HEK293 (cell line): Measurements from ENCODE around the gene CSPG4.

Source experiments
- GLIS1 ChIP-seq: fragments of 450-650 bp; formaldehyde crosslinking; IDR thresholded peaks from 2 replicates; pipeline ENCODE4 v1.5.1; 2016; ENCODE audit warnings: missing biosample characterization, missing genetic modification characterization
- GLIS2 ChIP-seq: fragments of 450-650 bp; formaldehyde crosslinking; IDR thresholded peaks from 2 replicates; pipeline ENCODE4 v1.5.1; 2016; ENCODE audit warnings: missing biosample characterization, missing genetic modification characterization
- HIC1 ChIP-seq: fragments of 450-650 bp; formaldehyde crosslinking; IDR thresholded peaks from 2 replicates; pipeline ENCODE4 v1.5.1; 2016; ENCODE audit warnings: missing biosample characterization, missing genetic modification characterization
- IKZF3 ChIP-seq: fragments of 450-650 bp; IDR thresholded peaks from 2 replicates; pipeline ENCODE4 v1.5.0; 2018; ENCODE audit warnings: missing biosample characterization, mild to moderate bottlenecking, missing genetic modification characterization, moderate library complexity
- KLF1 ChIP-seq: fragments of 450-650 bp; formaldehyde crosslinking; IDR thresholded peaks from 2 replicates; pipeline ENCODE4 v1.5.1; 2016; ENCODE audit warnings: missing biosample characterization, missing genetic modification characterization
- KLF16 ChIP-seq: fragments of 450-650 bp; formaldehyde crosslinking; IDR thresholded peaks from 2 replicates; pipeline ENCODE4 v1.5.1; 2017; ENCODE audit warnings: missing biosample characterization, missing genetic modification characterization
- MEIS1 ChIP-seq: sonication (generic); formaldehyde crosslinking; IDR thresholded peaks from 2 replicates; pipeline ENCODE4 v1.8.1; 2022; ENCODE audit warnings: missing genetic modification reagents, mild to moderate bottlenecking, borderline replicate concordance
- PRDM1 ChIP-seq: fragments of 450-650 bp; formaldehyde crosslinking; IDR thresholded peaks from 2 replicates; pipeline ENCODE4; 2016; ENCODE audit warnings: missing biosample characterization, missing genetic modification characterization
- SCRT2 ChIP-seq: fragments of 450-650 bp; formaldehyde crosslinking; IDR thresholded peaks from 2 replicates; pipeline ENCODE4 v1.5.1; 2016; ENCODE audit warnings: missing biosample characterization, missing genetic modification characterization
- SETDB1 ChIP-seq: IDR thresholded peaks from one replicate; pipeline ENCODE4 v1.6.1; 2017; ENCODE audit warnings: mild to moderate bottlenecking, low read length, moderate library complexity, mixed read lengths; ENCODE audit not compliant: insufficient read length
- SP2 ChIP-seq: fragments of 450-650 bp; formaldehyde crosslinking; IDR thresholded peaks from 2 replicates; pipeline ENCODE4 v1.5.1; 2016; ENCODE audit warnings: missing biosample characterization, missing genetic modification characterization
- ZBTB21 ChIP-seq: fragments of 450-650 bp; formaldehyde crosslinking; IDR thresholded peaks from 2 replicates; pipeline ENCODE4 v1.5.1; 2017; ENCODE audit warnings: missing biosample characterization, missing genetic modification characterization
- ZBTB49 ChIP-seq: fragments of 450-650 bp; formaldehyde crosslinking; IDR thresholded peaks from 2 replicates; pipeline ENCODE4 v1.5.1; 2016; ENCODE audit warnings: missing biosample characterization, missing genetic modification characterization, low read depth
- ZBTB8A ChIP-seq: fragments of 450-650 bp; formaldehyde crosslinking; IDR thresholded peaks from 2 replicates; pipeline ENCODE4 v1.5.1; 2016; ENCODE audit warnings: missing biosample characterization, missing genetic modification characterization
- ZFP69B ChIP-seq: fragments of 450-650 bp; formaldehyde crosslinking; IDR thresholded peaks from 2 replicates; pipeline ENCODE4 v1.5.1; 2016; ENCODE audit warnings: missing biosample characterization, missing genetic modification characterization
- ZNF121 ChIP-seq: fragments of 450-650 bp; formaldehyde crosslinking; IDR thresholded peaks from 2 replicates; pipeline ENCODE4 v1.5.1; 2016; ENCODE audit warnings: missing biosample characterization, missing genetic modification characterization
- ZNF133 ChIP-seq: fragments of 450-650 bp; formaldehyde crosslinking; IDR thresholded peaks from 2 replicates; pipeline ENCODE4 v1.5.1; 2016; ENCODE audit warnings: missing biosample characterization, missing genetic modification characterization
- ZNF138 ChIP-seq: fragments of 450-650 bp; formaldehyde crosslinking; IDR thresholded peaks from 2 replicates; pipeline ENCODE4 v1.5.1; 2016; ENCODE audit warnings: missing biosample characterization, missing genetic modification characterization, borderline replicate concordance
- ZNF140 ChIP-seq: fragments of 450-650 bp; formaldehyde crosslinking; IDR thresholded peaks from 2 replicates; pipeline ENCODE4 v1.5.1; 2016; ENCODE audit warnings: missing biosample characterization, missing genetic modification characterization
- ZNF18 ChIP-seq: fragments of 450-650 bp; formaldehyde crosslinking; IDR thresholded peaks from 2 replicates; pipeline ENCODE4 v1.5.1; 2016; ENCODE audit warnings: missing biosample characterization, missing genetic modification characterization
- ZNF214 ChIP-seq: fragments of 450-650 bp; formaldehyde crosslinking; IDR thresholded peaks from 2 replicates; pipeline ENCODE4 v1.5.1; 2017; ENCODE audit warnings: missing biosample characterization, mild to moderate bottlenecking, missing genetic modification characterization, borderline replicate concordance
- ZNF223 ChIP-seq: fragments of 450-650 bp; formaldehyde crosslinking; IDR thresholded peaks from 2 replicates; pipeline ENCODE4 v1.5.1; 2016; ENCODE audit warnings: missing biosample characterization, missing genetic modification characterization
- ZNF24 ChIP-seq: fragments of 450-650 bp; formaldehyde crosslinking; IDR thresholded peaks from 2 replicates; pipeline ENCODE4 v1.5.1; 2016; ENCODE audit warnings: missing biosample characterization, missing genetic modification characterization
- ZNF302 ChIP-seq: fragments of 450-650 bp; formaldehyde crosslinking; IDR thresholded peaks from 2 replicates; pipeline ENCODE4 v1.5.1; 2016; ENCODE audit warnings: missing biosample characterization, missing genetic modification characterization, low read depth
- ZNF366 ChIP-seq: fragments of 450-650 bp; formaldehyde crosslinking; conservative IDR thresholded peaks from 2 replicates; pipeline ENCODE4 v1.5.1; 2016; ENCODE audit warnings: missing biosample characterization, missing genetic modification characterization
- ZNF37A ChIP-seq: fragments of 450-650 bp; IDR thresholded peaks from 2 replicates; pipeline ENCODE4 v1.5.1; 2018; ENCODE audit warnings: missing biosample characterization, missing genetic modification characterization
- ZNF416 ChIP-seq: fragments of 450-650 bp; formaldehyde crosslinking; IDR thresholded peaks from 2 replicates; pipeline ENCODE4 v1.5.1; 2016; ENCODE audit warnings: missing biosample characterization, missing genetic modification characterization
- ZNF423 ChIP-seq: fragments of 450-650 bp; formaldehyde crosslinking; IDR thresholded peaks from 2 replicates; pipeline ENCODE4 v1.5.1; 2016; ENCODE audit warnings: missing biosample characterization, missing genetic modification characterization
- ZNF48 ChIP-seq: fragments of 450-650 bp; formaldehyde crosslinking; IDR thresholded peaks from 2 replicates; pipeline ENCODE4 v1.5.1; 2016; ENCODE audit warnings: missing biosample characterization, missing genetic modification characterization
- ZSCAN23 ChIP-seq: fragments of 450-650 bp; formaldehyde crosslinking; IDR thresholded peaks from 2 replicates; pipeline ENCODE4 v1.5.1; 2016; ENCODE audit warnings: missing biosample characterization, missing genetic modification characterization
- TF ChIP-seq, protein P1 (sequence below): fragments of 450-650 bp; formaldehyde crosslinking; IDR thresholded peaks from 2 replicates; pipeline ENCODE4 v1.5.1; 2016; ENCODE audit warnings: missing biosample characterization, missing genetic modification characterization
- TF ChIP-seq, protein P2 (sequence below): fragments of 450-650 bp; formaldehyde crosslinking; IDR thresholded peaks from 2 replicates; pipeline ENCODE4 v1.5.1; 2017; ENCODE audit warnings: missing biosample characterization, missing genetic modification characterization
- TF ChIP-seq, protein P3 (sequence below): fragments of 450-650 bp; formaldehyde crosslinking; IDR thresholded peaks from 2 replicates; pipeline ENCODE4 v1.5.1; 2016; ENCODE audit warnings: missing biosample characterization, missing genetic modification characterization

CSPG4 gene

DNA sequence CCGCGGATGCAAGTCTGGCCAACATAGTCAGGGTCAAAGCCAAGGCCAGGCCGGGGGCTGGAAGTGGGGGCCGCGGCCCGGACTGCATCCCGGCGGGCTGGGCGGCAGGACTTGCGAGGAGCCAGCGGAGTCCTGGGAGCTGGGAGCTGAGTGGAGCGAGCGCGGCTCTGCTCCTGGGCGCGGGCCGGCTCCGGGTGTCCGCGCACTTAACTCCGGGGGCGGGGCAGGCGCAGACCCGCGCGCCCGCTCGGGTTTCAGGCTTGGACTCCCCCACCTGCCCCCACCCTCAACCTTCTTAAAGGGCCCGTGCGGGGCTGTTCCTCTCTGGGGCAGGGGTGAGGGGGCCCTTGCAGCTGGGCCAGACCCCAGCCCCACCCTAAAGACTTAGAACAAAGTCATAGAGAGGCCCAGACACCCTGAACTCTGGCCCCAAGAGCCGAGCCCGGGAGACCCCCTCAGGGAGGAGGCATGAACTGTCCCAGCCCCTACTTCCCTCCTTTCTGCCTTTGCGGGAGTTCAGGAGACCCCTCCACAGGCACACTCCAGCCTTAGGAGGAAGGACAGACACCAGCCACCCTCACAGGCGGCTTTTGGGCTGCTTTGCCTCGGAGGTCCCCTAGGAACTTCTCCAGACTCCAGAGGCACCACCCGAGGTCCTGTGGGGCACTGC is at the start of gene CSPG4 (continued):
- TF ChIP-seq, protein P1, sequence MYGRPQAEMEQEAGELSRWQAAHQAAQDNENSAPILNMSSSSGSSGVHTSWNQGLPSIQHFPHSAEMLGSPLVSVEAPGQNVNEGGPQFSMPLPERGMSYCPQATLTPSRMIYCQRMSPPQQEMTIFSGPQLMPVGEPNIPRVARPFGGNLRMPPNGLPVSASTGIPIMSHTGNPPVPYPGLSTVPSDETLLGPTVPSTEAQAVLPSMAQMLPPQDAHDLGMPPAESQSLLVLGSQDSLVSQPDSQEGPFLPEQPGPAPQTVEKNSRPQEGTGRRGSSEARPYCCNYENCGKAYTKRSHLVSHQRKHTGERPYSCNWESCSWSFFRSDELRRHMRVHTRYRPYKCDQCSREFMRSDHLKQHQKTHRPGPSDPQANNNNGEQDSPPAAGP (tag by site-specific recombination) = peak; percentile 53; the same call in 1 of the 2 replicates
- TF ChIP-seq HIC1 = no peak
- TF ChIP-seq ZNF214 (tag by site-specific recombination) = no peak
- TF ChIP-seq KLF16 (tag by site-specific recombination) = no peak
- TF ChIP-seq ZNF121 (tag by site-specific recombination) = 0 out of 2 replicates have a peak, but pooled peaks have one; percentile 8
- no peak for TF ChIP-seq ZNF416 (tag by site-specific recombination)
- peak; percentile 31; the same call in 1 of the 2 replicates for TF ChIP-seq SP2
- no peak for TF ChIP-seq PRDM1
- no peak for TF ChIP-seq ZNF138 (tag by site-specific recombination)
- TF ChIP-seq ZNF48 (tag by site-specific recombination) = no peak
- TF ChIP-seq ZBTB49 (tag by site-specific recombination) = no peak
- no peak for TF ChIP-seq SCRT2 (tag by site-specific recombination)
- TF ChIP-seq, protein P2, sequence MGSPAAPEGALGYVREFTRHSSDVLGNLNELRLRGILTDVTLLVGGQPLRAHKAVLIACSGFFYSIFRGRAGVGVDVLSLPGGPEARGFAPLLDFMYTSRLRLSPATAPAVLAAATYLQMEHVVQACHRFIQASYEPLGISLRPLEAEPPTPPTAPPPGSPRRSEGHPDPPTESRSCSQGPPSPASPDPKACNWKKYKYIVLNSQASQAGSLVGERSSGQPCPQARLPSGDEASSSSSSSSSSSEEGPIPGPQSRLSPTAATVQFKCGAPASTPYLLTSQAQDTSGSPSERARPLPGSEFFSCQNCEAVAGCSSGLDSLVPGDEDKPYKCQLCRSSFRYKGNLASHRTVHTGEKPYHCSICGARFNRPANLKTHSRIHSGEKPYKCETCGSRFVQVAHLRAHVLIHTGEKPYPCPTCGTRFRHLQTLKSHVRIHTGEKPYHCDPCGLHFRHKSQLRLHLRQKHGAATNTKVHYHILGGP (tag by site-specific recombination) = no peak
- no peak for TF ChIP-seq ZNF37A
- peak; percentile 57; the same call in 1 of the 2 replicates for TF ChIP-seq GLIS1 (tag by site-specific recombination)
- no peak for TF ChIP-seq MEIS1 (CRISPR knock-in tag)
- TF ChIP-seq ZNF140 (tag by site-specific recombination) = no peak
- peak; percentile 46; the same call in 1 of the 2 replicates for TF ChIP-seq ZBTB8A (tag by site-specific recombination)
- TF ChIP-seq ZNF223 (tag by site-specific recombination) = no peak
- TF ChIP-seq SETDB1 = no peak
- peak; percentile 50; the same call in 1 of the 2 replicates for TF ChIP-seq KLF1 (tag by site-specific recombination)
- no peak for TF ChIP-seq ZNF24 (tag by site-specific recombination)
- no peak for TF ChIP-seq ZNF18 (tag by site-specific recombination)
- TF ChIP-seq ZFP69B (tag by site-specific recombination) = no peak
- TF ChIP-seq, protein P3, sequence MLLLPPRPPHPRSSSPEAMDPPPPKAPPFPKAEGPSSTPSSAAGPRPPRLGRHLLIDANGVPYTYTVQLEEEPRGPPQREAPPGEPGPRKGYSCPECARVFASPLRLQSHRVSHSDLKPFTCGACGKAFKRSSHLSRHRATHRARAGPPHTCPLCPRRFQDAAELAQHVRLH (tag by site-specific recombination) = no peak
- no peak for TF ChIP-seq ZNF423 (tag by site-specific recombination)
- no peak for TF ChIP-seq ZNF366 (tag by site-specific recombination)
- no peak for TF ChIP-seq ZBTB21 (tag by site-specific recombination)
- peak; percentile 81 for TF ChIP-seq IKZF3 (tag by site-specific recombination)
- no peak for TF ChIP-seq ZNF133
- TF ChIP-seq ZSCAN23 = no peak
- TF ChIP-seq GLIS2 = peak; percentile 68
- TF ChIP-seq ZNF302 (tag by site-specific recombination) = no peak
